ENCODE results near the gene SIK3. TPM values are rescaled to one million over a fixed set of nuclear protein-coding genes. Genes with fewer than 3 reads are reported as not detected.

The SIK3 gene
- total and polyA plus RNA-seq, 3 experiments from 2014 or later: 33.9 to 48.7 (median 42.8) TPM

GRCh38 chr11:116970485-116971292 is 127.5 kb downstream of the SIK3 start:
- no peak for DNase-seq
- Mint-ChIP-seq H3K36me3 (peaks cover 0 to 7% (median 1%) of the 10 kb centered on the region in 3 donors), H3K27ac (peak overlapping the region in 2 of 8 donors; percentile 47 to 86), H3K4me3 (no peak overlapping the region), H3K9me3 (no peaks in the 10 kb centered on the region), H3K27me3 (no peaks in the 10 kb centered on the region), H3K4me1 (peaks cover 50 to 73% (median 64%) of the 10 kb centered on the region in 3 donors)
- Histone ChIP-seq H3K4me3 (ENCODE audit: low read length) (no peak overlapping the region), H3K4me1 (ENCODE audit: insufficient read depth, low read length) (no peaks in the 10 kb centered on the region), H3K27ac (ENCODE audit: low read depth, low read length) (no peak overlapping the region), H3K27me3 (ENCODE audit: insufficient read depth, low read length, poor library complexity, severe bottlenecking) (no peaks in the 10 kb centered on the region), H3K9me3 (ENCODE audit: low read length) (no peaks in the 10 kb centered on the region), H3K36me3 (ENCODE audit: insufficient read depth, low read length) (no peaks in the 10 kb centered on the region)
- POLR2A ChIA-PET: interaction anchor here (0.5 kb wide), 1 partner anchor 30 kb away, joined by 4 read pairs; no protein-coding TSS in a partner anchor
- CTCF ChIA-PET: no interaction called here

GRCh38 chr11:116969694-116970093 is 128.5 kb downstream of the SIK3 start:
- Histone ChIP-seq H3K27ac (ENCODE audit: low read depth, low read length) (no peak overlapping the region), H3K36me3 (ENCODE audit: insufficient read depth, low read length) (no peaks in the 10 kb centered on the region), H3K27me3 (ENCODE audit: insufficient read depth, low read length, poor library complexity, severe bottlenecking) (no peaks in the 10 kb centered on the region), H3K4me1 (ENCODE audit: insufficient read depth, low read length) (no peaks in the 10 kb centered on the region), H3K9me3 (ENCODE audit: low read length) (no peaks in the 10 kb centered on the region), H3K4me3 (ENCODE audit: low read length) (no peak overlapping the region)
- Mint-ChIP-seq H3K27me3 (no peaks in the 10 kb centered on the region), H3K27ac (peak overlapping the region; percentile 23 to 86 (median 68)), H3K36me3 (peaks cover 0 to 6% (median 1%) of the 10 kb centered on the region in 3 donors), H3K9me3 (no peaks in the 10 kb centered on the region), H3K4me3 (peak overlapping the region in 1 of 7 donors; percentile 63), H3K4me1 (peaks cover 48 to 69% (median 54%) of the 10 kb centered on the region in 3 donors)
- CTCF ChIA-PET: interaction anchor here (0.8 to 1.3 kb wide), 2 partner anchors 11 to 14 kb away, joined by 3 read pairs; no protein-coding TSS in a partner anchor
- no peak for DNase-seq
- POLR2A ChIA-PET: no interaction called here

- Mint-ChIP-seq H3K27ac (no peak overlapping the region), H3K9me3 (no peaks in the 10 kb centered on the region), H3K36me3 (peaks cover 0 to 8% (median 0%) of the 10 kb centered on the region in 3 donors), H3K4me3 (no peak overlapping the region), H3K27me3 (no peaks in the 10 kb centered on the region), H3K4me1 (peaks cover 49 to 70% (median 52%) of the 10 kb centered on the region in 3 donors)
- Histone ChIP-seq H3K4me1 (ENCODE audit: insufficient read depth, low read length) (no peaks in the 10 kb centered on the region), H3K9me3 (ENCODE audit: low read length) (no peaks in the 10 kb centered on the region), H3K27ac (ENCODE audit: low read depth, low read length) (no peak overlapping the region), H3K36me3 (ENCODE audit: insufficient read depth, low read length) (no peaks in the 10 kb centered on the region), H3K27me3 (ENCODE audit: insufficient read depth, low read length, poor library complexity, severe bottlenecking) (no peaks in the 10 kb centered on the region), H3K4me3 (ENCODE audit: low read length) (no peak overlapping the region)
- no peak for DNase-seq
- POLR2A ChIA-PET: interaction anchor here (0.6 kb wide), 1 partner anchor 90 kb away, joined by 3 read pairs; no protein-coding TSS in a partner anchor
- CTCF ChIA-PET: interaction anchor here (1.4 to 2.0 kb wide), 2 partner anchors 71 to 142 kb away, joined by 3 to 5 read pairs; no protein-coding TSS in a partner anchor
Measured at GRCh38 chr11:116964269-116964668, 134.0 kb downstream of the SIK3 start.

GRCh38 chr11:116963813-116964212 is 134.4 kb downstream of the SIK3 start:
- no peak overlapping the region for H3K4me3 ChIP-seq (ENCODE audit: low read length)
- peaks cover 0 to 12% (median 0%) of the 10 kb centered on the region in 3 donors for H3K36me3 Mint-ChIP-seq
- no peaks in the 10 kb centered on the region for H3K27me3 Mint-ChIP-seq
- H3K27me3 ChIP-seq (ENCODE audit: insufficient read depth, low read length, poor library complexity, severe bottlenecking): no peaks in the 10 kb centered on the region
- ChIA-PET CTCF (interaction anchor here (1.4 to 2.0 kb wide), 2 partner anchors 70 to 142 kb away, joined by 3 to 5 read pairs; no protein-coding TSS in a partner anchor), POLR2A (no interaction called here)
- no peaks in the 10 kb centered on the region for H3K9me3 ChIP-seq (ENCODE audit: low read length)
- H3K36me3 ChIP-seq (ENCODE audit: insufficient read depth, low read length): no peaks in the 10 kb centered on the region
- peak overlapping the region in 1 of 8 donors; percentile 33 for H3K27ac Mint-ChIP-seq
- DNase-seq: no peak
- no peaks in the 10 kb centered on the region for H3K9me3 Mint-ChIP-seq
- H3K27ac ChIP-seq (ENCODE audit: low read depth, low read length): no peak overlapping the region
- H3K4me1 Mint-ChIP-seq: peaks cover 52 to 71% (median 54%) of the 10 kb centered on the region in 3 donors
- no peak overlapping the region for H3K4me3 Mint-ChIP-seq
- H3K4me1 ChIP-seq (ENCODE audit: insufficient read depth, low read length): no peaks in the 10 kb centered on the region

GRCh38 chr11:116962108-116962507 is 136.1 kb downstream of the SIK3 start:
- Mint-ChIP-seq H3K36me3 (peaks cover 0 to 14% (median 5%) of the 10 kb centered on the region in 3 donors), H3K4me1 (peaks cover 58 to 77% (median 67%) of the 10 kb centered on the region in 3 donors), H3K9me3 (no peaks in the 10 kb centered on the region), H3K27me3 (no peaks in the 10 kb centered on the region), H3K4me3 (no peak overlapping the region), H3K27ac (peak overlapping the region in 1 of 8 donors; percentile 3)
- Histone ChIP-seq H3K36me3 (ENCODE audit: insufficient read depth, low read length) (no peaks in the 10 kb centered on the region), H3K27ac (ENCODE audit: low read depth, low read length) (no peak overlapping the region), H3K9me3 (ENCODE audit: low read length) (no peaks in the 10 kb centered on the region), H3K4me1 (ENCODE audit: insufficient read depth, low read length) (peaks cover 6% of the 10 kb centered on the region), H3K4me3 (ENCODE audit: low read length) (no peak overlapping the region), H3K27me3 (ENCODE audit: insufficient read depth, low read length, poor library complexity, severe bottlenecking) (no peaks in the 10 kb centered on the region)
- ChIA-PET CTCF (interaction anchor here (1.5 kb wide), 1 partner anchor 10 kb away, joined by 3 read pairs; no protein-coding TSS in a partner anchor), POLR2A (no interaction called here)
- DNase-seq: no peak

DNA sequence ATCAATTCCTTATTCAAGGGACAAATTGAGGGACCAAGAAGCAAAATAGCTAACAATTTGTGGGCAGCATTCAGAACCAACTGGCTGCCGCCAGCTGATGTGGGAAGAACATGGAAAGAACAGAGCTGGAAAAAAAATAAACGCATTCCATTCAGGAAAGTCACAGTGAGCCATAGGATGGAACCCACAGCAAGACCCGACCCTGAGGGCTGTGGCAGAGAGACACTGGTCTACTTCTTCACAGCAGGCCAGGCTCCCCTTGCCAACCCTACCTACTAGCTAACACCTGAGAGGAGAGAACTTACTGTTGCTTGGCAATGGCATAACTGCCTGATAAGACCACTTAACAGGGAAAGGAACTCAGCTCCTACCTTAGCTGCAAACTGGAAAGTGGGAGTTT is 137.3 kb downstream of the SIK3 start:
- ChIA-PET CTCF (interaction anchor here (1.5 kb wide), 1 partner anchor 11 kb away, joined by 3 read pairs; no protein-coding TSS in a partner anchor), POLR2A (no interaction called here)
- Histone ChIP-seq H3K27ac (ENCODE audit: low read depth, low read length) (no peak overlapping the region), H3K4me1 (ENCODE audit: insufficient read depth, low read length) (peaks cover 14% of the 10 kb centered on the region), H3K36me3 (ENCODE audit: insufficient read depth, low read length) (no peaks in the 10 kb centered on the region), H3K27me3 (ENCODE audit: insufficient read depth, low read length, poor library complexity, severe bottlenecking) (no peaks in the 10 kb centered on the region), H3K9me3 (ENCODE audit: low read length) (no peaks in the 10 kb centered on the region), H3K4me3 (ENCODE audit: low read length) (no peak overlapping the region)
- DNase-seq: no peak
- Mint-ChIP-seq H3K4me3 (no peak overlapping the region), H3K36me3 (peaks cover 0 to 23% (median 5%) of the 10 kb centered on the region in 3 donors), H3K9me3 (no peaks in the 10 kb centered on the region), H3K27ac (peak overlapping the region in 6 of 8 donors; percentile 19 to 74 (median 36)), H3K27me3 (no peaks in the 10 kb centered on the region), H3K4me1 (peaks cover 66 to 85% (median 72%) of the 10 kb centered on the region in 3 donors)

- H3K36me3 Mint-ChIP-seq: peaks cover 0 to 42% (median 5%) of the 10 kb centered on the region in 3 donors
- no peak for DNase-seq
- H3K4me3 ChIP-seq (ENCODE audit: low read length): no peak overlapping the region
- no peaks in the 10 kb centered on the region for H3K9me3 ChIP-seq (ENCODE audit: low read length)
- H3K4me1 Mint-ChIP-seq: peaks cover 80 to 96% (median 94%) of the 10 kb centered on the region in 3 donors
- H3K27me3 ChIP-seq (ENCODE audit: insufficient read depth, low read length, poor library complexity, severe bottlenecking): no peaks in the 10 kb centered on the region
- ChIA-PET CTCF (interaction anchor here (1.1 to 1.6 kb wide), 4 partner anchors 11 to 31 kb away, joined by 3 to 4 read pairs (median 3); no protein-coding TSS in a partner anchor), POLR2A (interaction anchor here (0.6 to 1.6 kb wide), 2 partner anchors 28 to 74 kb away, joined by 3 to 5 read pairs; no protein-coding TSS in a partner anchor)
- H3K27me3 Mint-ChIP-seq: no peaks in the 10 kb centered on the region
- H3K27ac Mint-ChIP-seq: peak overlapping the region; percentile 1 to 95 (median 74)
- H3K36me3 ChIP-seq (ENCODE audit: insufficient read depth, low read length): no peaks in the 10 kb centered on the region
- H3K9me3 Mint-ChIP-seq: no peaks in the 10 kb centered on the region
- H3K27ac ChIP-seq (ENCODE audit: low read depth, low read length): no peak overlapping the region
- peak overlapping the region in 1 of 7 donors; percentile 32 for H3K4me3 Mint-ChIP-seq
- peaks cover 26% of the 10 kb centered on the region for H3K4me1 ChIP-seq (ENCODE audit: insufficient read depth, low read length)
Measured at GRCh38 chr11:116958246-116958645, 140.0 kb downstream of the SIK3 start.

Data from CD8-positive, alpha-beta memory T cell (primary cell).